H9 (cell line): ENCODE measurements around the gene CTNNA3. TPM values are rescaled to one million over a fixed set of nuclear protein-coding genes. Genes with fewer than 3 reads are reported as not detected.

Experiments
- DNase-seq: peaks from one replicate; pipeline ENCODE4 v3.0.0-alpha.2; 2017
- H2AFZ ChIP-seq: one replicate; pipeline ENCODE4 v1.6.1; 2013; ENCODE audit warnings: mild to moderate bottlenecking, low read length, control low read depth, moderate library complexity
- H2AK5ac ChIP-seq: 2 replicates; pipeline ENCODE4 v1.6.1; 2013; ENCODE audit warnings: low read length, control low read depth, mixed read lengths; ENCODE audit not compliant: insufficient read length
- H2BK120ac ChIP-seq: one replicate; pipeline ENCODE4 v1.6.1; 2013; ENCODE audit warnings: low read depth, mild to moderate bottlenecking, low read length, control low read depth, inconsistent platforms; ENCODE audit not compliant: poor library complexity, severe bottlenecking
- H2BK12ac ChIP-seq: 2 replicates; pipeline ENCODE4 v1.6.1; 2013; ENCODE audit warnings: low read length, control low read depth, mixed read lengths, low read depth; ENCODE audit not compliant: insufficient read length
- H2BK15ac ChIP-seq: 2 replicates; pipeline ENCODE4 v1.6.1; 2013; ENCODE audit warnings: low read depth, low read length, control low read depth
- H2BK20ac ChIP-seq: one replicate; pipeline ENCODE4 v1.6.1; 2013; ENCODE audit warnings: low read depth, mild to moderate bottlenecking, low read length, control low read depth, inconsistent platforms; ENCODE audit not compliant: poor library complexity, severe bottlenecking
- H2BK5ac ChIP-seq: 2 replicates; pipeline ENCODE4 v1.6.1; 2013; ENCODE audit warnings: low read length, control low read depth, mixed read lengths; ENCODE audit not compliant: insufficient read length
- H3K14ac ChIP-seq: 2 replicates; pipeline ENCODE4 v1.6.1; 2013; ENCODE audit warnings: low read length, control low read depth; ENCODE audit not compliant: insufficient read depth
- H3K18ac ChIP-seq: 2 replicates; pipeline ENCODE4 v1.6.1; 2013; ENCODE audit warnings: low read depth, mild to moderate bottlenecking, mixed read lengths, low read length, control low read depth; ENCODE audit not compliant: insufficient read length
- H3K23ac ChIP-seq: 2 replicates; pipeline ENCODE4 v1.6.1; 2013; ENCODE audit warnings: low read length, control low read depth, mixed read lengths, low read depth; ENCODE audit not compliant: insufficient read length
- H3K23me2 ChIP-seq: 2 replicates; pipeline ENCODE4 v1.6.1; 2013; ENCODE audit warnings: low read depth, mild to moderate bottlenecking, mixed read lengths, low read length, control low read depth; ENCODE audit not compliant: insufficient read length, poor library complexity, severe bottlenecking
- H3K27ac ChIP-seq: 2 replicates; pipeline ENCODE4 v1.5.1; 2013; ENCODE audit warnings: low read length, control low read depth, mixed read lengths, low read depth; ENCODE audit not compliant: insufficient read length
- H3K27me3 ChIP-seq: 2 replicates; pipeline ENCODE4 v1.6.1; 2013; ENCODE audit warnings: low read length, control low read depth, inconsistent platforms; ENCODE audit not compliant: insufficient read depth
- H3K4ac ChIP-seq: 2 replicates; pipeline ENCODE4 v1.6.1; 2013; ENCODE audit warnings: low read depth, mild to moderate bottlenecking, control low read depth, inconsistent platforms, low read length, moderate library complexity
- H3K4me1 ChIP-seq: 2 replicates; pipeline ENCODE4 v1.6.1; 2013; ENCODE audit warnings: low read length, control low read depth, inconsistent platforms; ENCODE audit not compliant: insufficient read depth
- H3K4me2 ChIP-seq: 2 replicates; pipeline ENCODE4 v1.6.1; 2013; ENCODE audit warnings: low read length, control low read depth, mixed read lengths; ENCODE audit not compliant: insufficient read length, insufficient read depth
- H3K56ac ChIP-seq: 2 replicates; pipeline ENCODE4 v1.6.1; 2013; ENCODE audit warnings: low read depth, mild to moderate bottlenecking, mixed read lengths, low read length, control low read depth; ENCODE audit not compliant: insufficient read length
- H3K79me1 ChIP-seq: 2 replicates; pipeline ENCODE4 v1.6.1; 2013; ENCODE audit warnings: low read depth, mild to moderate bottlenecking, moderate library complexity, low read length, control low read depth, inconsistent platforms; ENCODE audit not compliant: insufficient read depth, poor library complexity, severe bottlenecking
- H3K79me2 ChIP-seq: 2 replicates; pipeline ENCODE4 v1.6.1; 2013; ENCODE audit warnings: low read length, control low read depth, inconsistent platforms; ENCODE audit not compliant: insufficient read depth
- H3K9ac ChIP-seq: 2 replicates; pipeline ENCODE4 v1.6.1; 2013; ENCODE audit warnings: low read length, control low read depth, mixed read lengths; ENCODE audit not compliant: insufficient read length; ENCODE audit errors: extremely low read depth
- H3K9me3 ChIP-seq: one replicate; pipeline ENCODE4 v1.6.1; 2013; ENCODE audit warnings: low read depth, low read length, inconsistent platforms; ENCODE audit not compliant: control insufficient read depth
- H3T11ph ChIP-seq: one replicate; pipeline ENCODE4 v1.6.1; 2013; ENCODE audit warnings: mild to moderate bottlenecking, low read length, control low read depth, inconsistent platforms
- H4K20me1 ChIP-seq: one replicate; pipeline ENCODE4 v1.6.1; 2013; ENCODE audit not compliant: control insufficient read depth, insufficient read length, insufficient read depth
- H4K5ac ChIP-seq: 2 replicates; pipeline ENCODE4 v1.6.1; 2013; ENCODE audit warnings: low read depth, mild to moderate bottlenecking, mixed read lengths, low read length, control low read depth; ENCODE audit not compliant: insufficient read length
- H4K8ac ChIP-seq: replicated peaks from 2 replicates; pipeline ENCODE4 v1.6.1; 2013; ENCODE audit warnings: low read length, control low read depth, mixed read lengths, low read depth; ENCODE audit not compliant: insufficient read length
- H4K91ac ChIP-seq: 2 replicates; pipeline ENCODE4 v1.6.1; 2013; ENCODE audit warnings: low read depth, mild to moderate bottlenecking, moderate library complexity, mixed read lengths, low read length, control low read depth; ENCODE audit not compliant: insufficient read length
- H3K27ac Mint-ChIP-seq, 3 experiments: 2 replicates in 2 of 3; 3 replicates in 1 of 3; pipeline ENCODE4 v1.8.0; 2020 to 2021; ENCODE audit warnings: mixed read lengths in 3 of 3, mild to moderate bottlenecking in 1 of 3, moderate library complexity in 1 of 3
- H3K27me3 Mint-ChIP-seq: 2 replicates; pipeline ENCODE4 v1.8.0; 2021; ENCODE audit warnings: low read depth, mild to moderate bottlenecking, moderate library complexity, mixed read lengths
- H3K36me3 Mint-ChIP-seq, 3 experiments: 2 replicates in 2 of 3; 3 replicates in 1 of 3; pipeline ENCODE4 v1.8.0; 2020 to 2021; ENCODE audit warnings: low read depth in 3 of 3, mixed read lengths in 3 of 3; ENCODE audit not compliant: insufficient read depth in 1 of 3
- H3K4me1 Mint-ChIP-seq, 2 experiments: 2 replicates each; pipeline ENCODE4 v1.8.0; 2020; ENCODE audit warnings: mixed read lengths in 2 of 2
- H3K4me3 Mint-ChIP-seq, 2 experiments: 2 replicates in 1 of 2; 3 replicates in 1 of 2; pipeline ENCODE4 v1.8.0; 2020 to 2021; ENCODE audit warnings: mild to moderate bottlenecking in 2 of 2, mixed read lengths in 2 of 2, moderate library complexity in 1 of 2
- H3K9me3 Mint-ChIP-seq, 2 experiments: 2 replicates in 1 of 2; 3 replicates in 1 of 2; pipeline ENCODE4 v1.8.0; 2020; ENCODE audit warnings: mild to moderate bottlenecking in 2 of 2, mixed read lengths in 2 of 2, moderate library complexity in 1 of 2
- CTCF ChIP-seq: fragments of 200-600 bp; sonication (generic); conservative IDR thresholded peaks from 3 replicates; pipeline ENCODE4 v1.8.0; 2021; ENCODE audit warnings: antibody characterized with exemption, mild to moderate bottlenecking
- WGBS: extraction: QIAGEN DNeasy Blood & Tissue Kit; methylation state at CpG from one replicate; pipeline ENCODE4 v1.1.7; 2013; ENCODE audit warnings: missing lambda C conversion rate, low lambda C conversion rate, mixed read lengths; ENCODE audit not compliant: insufficient read length; ENCODE audit errors: extremely low coverage; 5-methylcytosine and 5-hydroxymethylcytosine counted together
- total RNA-seq: library from RNA; stranded (reverse); gene quantifications from 2 replicates; pipeline ENCODE4 v1.2.1, GENCODE V29; 2021

The CTNNA3 gene
- total RNA-seq, 1 experiment from 2014 or later = 3.3 TPM

- Histone ChIP-seq H3K4ac (no peak overlapping the region), H2BK15ac (no peak overlapping the region), H3K14ac (no peak overlapping the region), H3K27ac (no peak overlapping the region), H2BK20ac (no peak overlapping the region), H4K20me1 (no peaks in the 10 kb centered on the region), H4K91ac (no peak overlapping the region), H2BK12ac (no peak overlapping the region), H4K5ac (no peak overlapping the region), H3T11ph (no peak overlapping the region), H3K79me1 (no peaks in the 10 kb centered on the region), H3K79me2 (no peaks in the 10 kb centered on the region), H3K23me2 (no peaks in the 10 kb centered on the region), H2BK5ac (no peak overlapping the region), H3K9me3 (no peaks in the 10 kb centered on the region), H3K27me3 (no peaks in the 10 kb centered on the region), H3K56ac (no peak overlapping the region), H3K9ac (no peak overlapping the region), H2AK5ac (no peak overlapping the region), H3K4me2 (no peak overlapping the region), H2AFZ (no peak overlapping the region), H3K4me1 (no peaks in the 10 kb centered on the region), H3K23ac (no peak overlapping the region), H4K8ac (no peak overlapping the region), H3K18ac (no peak overlapping the region), H2BK120ac (no peak overlapping the region)
- H3K4me3 Mint-ChIP-seq = no peak overlapping the region
- H3K4me1 Mint-ChIP-seq = peaks cover 0 to 7% of the 10 kb centered on the region in 2 experiments; a peak in 2 of 4 replicates
- H3K9me3 Mint-ChIP-seq = no peaks in the 10 kb centered on the region
- no peak for TF ChIP-seq CTCF
- no peak for DNase-seq
- H3K27me3 Mint-ChIP-seq = no peaks in the 10 kb centered on the region
- no peaks in the 10 kb centered on the region for H3K36me3 Mint-ChIP-seq
- H3K27ac Mint-ChIP-seq = peak overlapping the region in 2 of 3 experiments; percentile 8 to 11; a peak in 3 of 7 replicates
- WGBS = no CpG with 5 or more reads among the region's 3 CpGs
Observed at GRCh38 chr10:66180021-66180420, 1516.0 kb downstream of the CTNNA3 start.
